ENCODE data around the gene NLN.

GRCh38 chr5:65876970-65877369 lies 155.0 kb downstream of the NLN start:
- TF ChIP-seq, protein P1, sequence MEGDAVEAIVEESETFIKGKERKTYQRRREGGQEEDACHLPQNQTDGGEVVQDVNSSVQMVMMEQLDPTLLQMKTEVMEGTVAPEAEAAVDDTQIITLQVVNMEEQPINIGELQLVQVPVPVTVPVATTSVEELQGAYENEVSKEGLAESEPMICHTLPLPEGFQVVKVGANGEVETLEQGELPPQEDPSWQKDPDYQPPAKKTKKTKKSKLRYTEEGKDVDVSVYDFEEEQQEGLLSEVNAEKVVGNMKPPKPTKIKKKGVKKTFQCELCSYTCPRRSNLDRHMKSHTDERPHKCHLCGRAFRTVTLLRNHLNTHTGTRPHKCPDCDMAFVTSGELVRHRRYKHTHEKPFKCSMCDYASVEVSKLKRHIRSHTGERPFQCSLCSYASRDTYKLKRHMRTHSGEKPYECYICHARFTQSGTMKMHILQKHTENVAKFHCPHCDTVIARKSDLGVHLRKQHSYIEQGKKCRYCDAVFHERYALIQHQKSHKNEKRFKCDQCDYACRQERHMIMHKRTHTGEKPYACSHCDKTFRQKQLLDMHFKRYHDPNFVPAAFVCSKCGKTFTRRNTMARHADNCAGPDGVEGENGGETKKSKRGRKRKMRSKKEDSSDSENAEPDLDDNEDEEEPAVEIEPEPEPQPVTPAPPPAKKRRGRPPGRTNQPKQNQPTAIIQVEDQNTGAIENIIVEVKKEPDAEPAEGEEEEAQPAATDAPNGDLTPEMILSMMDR (IDR thresholded peaks at IDR 0.05) = no peak
- TF ChIP-seq EZH2 (IDR thresholded peaks at IDR 0.05; ENCODE audit: borderline replicate concordance, insufficient read depth, low read depth, low read length, poor library complexity, severe bottlenecking) = no peak

Data from B cell (primary cell).